Frontal cortex (tissue), 4 donors: Measurements from ENCODE around the gene SMIM10L2A. TPM values are rescaled to one million over a fixed set of nuclear protein-coding genes. Genes with fewer than 3 reads are reported as not detected.
"Not testable (repeated sequence)": the region's sequence is repeated elsewhere in the genome, so short reads cannot be mapped to it uniquely, and the experiment has no call there.

Experiments
- DNase-seq, 2 donors: peaks; one replicate each; pipeline ENCODE4 v3.0.0; 2012; ENCODE audit warnings: low spot score in 2 of 2
- FAIRE-seq: peaks from 2 replicates; lab custom pipeline; 2012; peaks lifted over from hg19 to GRCh38; lab: Jason Lieb, UNC
- total RNA-seq: library from RNA; depleted of rRNA; stranded (reverse); fragments of >200 nt; gene quantifications from one replicate; pipeline ENCODE4 v1.2.3, GENCODE V29; 2014
- donor health status: control.
- donor health status: control.
- donor health status: control.

SMIM10L2A gene
- total RNA-seq, result 9.0 TPM

- DNase-seq (no peak), FAIRE-seq (no peak)
Measured at GRCh38 chrX:135421932-135422809, at the start of gene SMIM10L2A. SMIM10L2A (plus strand) TSS chrX:135421944; CDS start chrX:135422132, 188 bp downstream.

GRCh38 chrX:135373357-135373756 lies 48.4 kb upstream of the SMIM10L2A start:
- DNase-seq, result no peak
- no peak for FAIRE-seq

DNA sequence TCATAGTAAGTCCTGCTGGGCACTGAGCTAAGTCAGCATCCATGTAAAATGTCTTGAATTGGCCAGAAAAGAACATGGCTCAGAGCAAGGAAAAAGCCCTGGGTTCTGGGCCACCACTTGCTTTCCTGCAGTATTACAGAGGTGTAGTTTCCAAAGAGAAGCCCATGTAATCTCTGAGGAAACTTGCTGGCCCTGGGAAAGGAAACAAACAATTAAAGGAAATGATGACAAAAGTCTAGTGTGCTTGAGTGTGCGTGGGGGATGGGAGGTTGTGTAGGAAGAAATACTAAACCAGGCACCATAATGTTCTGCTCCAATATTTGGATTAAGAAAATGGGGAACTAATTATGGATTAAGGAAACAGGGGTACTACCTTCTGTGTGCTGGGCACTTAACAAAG lies 39.5 kb upstream of the SMIM10L2A start:
- no peak for DNase-seq
- no peak for FAIRE-seq

- no peak for FAIRE-seq
Measured at GRCh38 chrX:135383249-135383648, 38.5 kb upstream of the SMIM10L2A start.

GRCh38 chrX:135384161-135384836 lies 37.4 kb upstream of the SMIM10L2A start:
- no peak for FAIRE-seq
- no peak for DNase-seq

More at GRCh38 chrX:135383249-135383648, 38.5 kb upstream of the SMIM10L2A start:
- no peak for DNase-seq

DNA sequence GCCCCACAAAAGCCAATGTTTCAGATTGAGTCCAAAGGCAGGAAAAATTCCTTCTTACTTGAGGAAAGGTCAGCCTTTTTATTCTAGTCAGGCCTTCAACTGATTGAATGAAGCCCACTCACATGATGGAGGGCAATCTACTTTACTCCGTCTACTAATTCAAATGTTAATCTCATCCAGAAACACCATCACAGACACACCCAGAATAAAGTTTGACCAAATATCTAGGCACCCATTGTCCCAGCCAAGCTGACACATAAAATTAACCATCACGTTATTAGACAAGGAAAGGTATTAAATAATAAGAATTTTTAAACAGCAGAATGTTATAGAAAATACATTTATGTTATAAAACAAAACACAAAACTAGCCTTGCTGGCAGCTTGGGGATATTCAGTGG lies 32.9 kb upstream of the SMIM10L2A start:
- DNase-seq, result no peak
- FAIRE-seq, result no peak

DNA sequence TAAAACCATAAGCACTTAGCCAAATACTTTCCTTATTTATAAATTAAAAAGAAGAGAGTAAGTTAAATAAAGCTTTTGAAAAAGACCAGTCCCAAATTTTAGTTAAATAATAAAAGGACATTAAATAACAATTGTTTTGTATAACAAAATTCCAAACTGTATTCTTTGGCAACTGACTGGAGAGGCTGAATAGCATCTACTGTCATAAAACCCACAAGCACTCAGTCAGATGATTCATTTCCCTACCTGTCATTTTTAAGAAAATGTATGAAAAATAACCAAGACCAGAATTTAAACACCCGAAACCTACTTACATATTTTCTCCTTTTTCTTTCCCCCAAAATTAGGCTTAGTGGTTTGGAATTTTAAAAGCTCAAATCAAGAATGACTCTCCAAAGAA lies 32.5 kb upstream of the SMIM10L2A start:
- DNase-seq (no peak), FAIRE-seq (no peak)

DNA sequence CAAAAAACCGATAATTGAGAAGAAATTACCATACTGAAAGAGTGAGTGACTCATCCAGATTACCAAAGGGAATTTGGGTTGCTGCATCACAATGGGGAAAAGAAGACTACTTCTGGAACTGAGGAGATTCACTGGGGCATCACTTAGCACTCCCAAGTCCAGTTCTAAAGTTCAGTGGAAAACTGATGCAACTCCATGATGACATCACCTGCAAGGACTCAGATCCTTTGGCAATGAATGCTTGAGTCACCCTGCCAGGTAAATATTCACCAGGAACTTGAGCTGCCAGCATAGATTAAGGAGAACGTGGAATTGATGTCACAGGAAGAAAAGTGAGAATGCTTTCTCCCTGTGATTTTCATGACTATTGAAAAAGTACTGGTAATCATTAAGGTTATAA lies 32.0 kb upstream of the SMIM10L2A start:
- DNase-seq, result no peak
- FAIRE-seq, result no peak

DNA sequence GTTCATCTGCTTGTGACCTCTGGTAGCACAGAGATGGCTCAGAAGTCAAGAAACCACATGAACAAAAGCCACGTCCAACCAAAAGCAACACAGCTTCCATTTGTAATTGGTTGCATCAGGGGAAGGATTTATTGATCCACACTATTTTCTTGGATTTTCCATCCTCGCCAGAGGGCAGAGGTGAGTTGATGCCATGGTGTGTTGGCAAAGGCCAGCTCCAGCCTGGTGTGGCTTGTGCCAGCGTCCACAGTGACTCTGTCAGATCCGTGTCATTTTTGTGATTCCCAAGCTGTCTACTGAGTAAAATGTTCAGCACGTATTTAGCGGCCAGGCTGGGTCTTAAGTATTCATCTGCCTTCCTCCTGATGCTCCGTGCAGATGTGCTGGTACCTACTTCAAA lies 30.0 kb upstream of the SMIM10L2A start:
- FAIRE-seq (no peak), DNase-seq (no peak)

DNA sequence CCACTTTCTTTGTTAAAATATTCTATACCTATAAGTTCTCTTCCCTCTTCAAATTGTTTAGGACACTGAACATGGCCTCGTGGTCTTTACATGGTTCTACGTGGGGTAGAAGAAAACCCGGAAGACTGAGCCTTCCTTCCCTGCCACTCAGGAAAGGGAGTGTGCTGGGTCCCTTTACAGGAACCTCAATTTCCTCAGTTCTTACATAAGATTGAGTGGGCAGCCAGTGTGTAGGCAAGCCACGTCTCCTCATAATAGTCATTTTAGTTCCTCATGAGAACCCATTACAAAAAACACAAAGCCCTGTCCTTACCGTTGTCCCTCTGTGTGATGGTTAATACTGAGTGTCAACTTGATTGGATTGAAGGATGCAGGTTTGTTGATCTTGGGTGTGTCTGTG lies 28.7 kb upstream of the SMIM10L2A start:
- DNase-seq (no peak), FAIRE-seq (no peak)

GRCh38 chrX:135395064-135395463 lies 26.7 kb upstream of the SMIM10L2A start:
- FAIRE-seq (no peak), DNase-seq (no peak)

DNA sequence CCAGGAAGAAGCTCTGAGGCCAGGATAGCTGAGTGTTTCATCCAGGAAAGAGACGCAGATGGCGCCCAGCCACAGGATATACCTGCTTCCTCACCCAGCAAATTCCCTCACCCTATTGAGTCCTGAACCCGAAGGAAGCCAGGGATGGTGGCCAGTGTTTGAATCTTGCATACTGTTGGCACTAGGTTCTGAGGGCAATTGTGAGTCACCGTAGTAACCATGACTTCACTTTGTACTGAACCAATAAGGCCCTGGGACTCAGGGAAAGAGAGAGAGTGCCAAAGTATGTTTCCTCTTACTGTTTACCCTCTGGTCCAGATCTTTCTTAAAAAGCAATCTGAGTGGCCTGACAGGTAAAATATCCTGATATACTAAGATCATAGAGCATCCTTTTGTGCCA lies 25.6 kb upstream of the SMIM10L2A start:
- no peak for FAIRE-seq

DNA sequence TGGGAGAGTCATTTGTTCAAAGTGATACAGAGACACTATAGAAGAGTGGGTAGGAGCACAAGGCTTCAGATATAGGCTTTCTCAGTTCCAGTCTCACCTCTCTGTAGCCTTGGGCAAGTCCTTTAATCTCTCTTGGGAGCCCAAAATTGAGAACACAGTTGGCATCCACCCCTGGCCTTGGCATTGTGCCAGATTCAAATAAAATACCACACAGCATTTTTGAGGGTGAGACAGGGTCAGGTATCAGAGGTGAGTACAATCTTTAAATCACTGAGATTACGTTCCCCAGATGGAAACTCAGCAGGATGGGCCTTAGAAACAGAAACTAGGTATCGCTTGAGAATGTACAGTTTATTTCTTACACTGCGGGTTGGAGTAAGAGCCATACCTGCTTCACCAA lies 25.2 kb upstream of the SMIM10L2A start:
- no peak for FAIRE-seq
- DNase-seq, result no peak

More for the DNA sequence above, 25.6 kb upstream of the SMIM10L2A start:
- no peak for DNase-seq

DNA sequence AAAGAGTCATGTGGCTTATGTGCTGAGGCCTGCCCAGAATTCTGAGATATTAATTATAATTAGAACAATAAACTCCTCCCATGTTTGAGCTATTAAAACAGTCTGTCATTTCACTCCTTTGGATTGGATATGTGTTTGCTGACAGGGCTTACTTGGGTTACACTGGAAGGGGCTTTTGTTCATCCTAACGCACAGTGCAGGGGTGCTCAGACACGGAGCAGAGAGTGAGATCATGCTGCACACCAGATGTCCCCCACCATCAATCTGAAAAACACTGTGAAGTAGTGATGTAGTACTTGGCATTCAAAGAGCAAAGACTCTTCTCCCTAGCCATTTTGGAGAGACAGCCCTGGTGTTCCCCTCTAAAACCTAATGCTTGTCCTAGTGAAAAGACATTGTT lies 24.1 kb upstream of the SMIM10L2A start:
- DNase-seq, result no peak

DNA sequence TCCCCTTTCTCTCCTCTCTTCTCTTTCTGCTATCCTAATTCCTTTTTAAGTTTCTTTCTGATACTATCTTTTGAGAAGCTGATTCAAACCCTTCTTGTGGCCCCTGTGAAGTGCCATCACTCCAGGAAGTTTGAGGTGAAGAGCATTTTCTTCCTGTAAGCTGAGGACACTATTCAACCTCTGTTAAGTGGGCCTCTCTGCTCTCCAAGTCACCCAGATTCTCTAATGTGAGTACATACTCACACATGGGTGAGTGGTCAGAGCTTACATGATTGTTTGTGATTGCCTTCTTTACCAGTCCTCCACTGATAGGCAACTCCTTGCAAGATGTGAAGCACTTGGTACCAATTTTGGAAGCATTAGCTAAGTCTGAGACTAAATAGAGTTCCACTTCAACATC lies 18.4 kb upstream of the SMIM10L2A start:
- no peak for FAIRE-seq

More for the DNA sequence above, 24.1 kb upstream of the SMIM10L2A start:
- no peak for FAIRE-seq

GRCh38 chrX:135406428-135406827 lies 15.3 kb upstream of the SMIM10L2A start:
- not testable (repeated sequence) for FAIRE-seq, DNase-seq

More for the DNA sequence above, 18.4 kb upstream of the SMIM10L2A start:
- DNase-seq, result no peak

- no peak for FAIRE-seq
- DNase-seq, result no peak
Measured at GRCh38 chrX:135408794-135409193, 12.9 kb upstream of the SMIM10L2A start.

GRCh38 chrX:135410861-135411627 lies 10.7 kb upstream of the SMIM10L2A start:
- DNase-seq (no peak), FAIRE-seq (no peak)

DNA sequence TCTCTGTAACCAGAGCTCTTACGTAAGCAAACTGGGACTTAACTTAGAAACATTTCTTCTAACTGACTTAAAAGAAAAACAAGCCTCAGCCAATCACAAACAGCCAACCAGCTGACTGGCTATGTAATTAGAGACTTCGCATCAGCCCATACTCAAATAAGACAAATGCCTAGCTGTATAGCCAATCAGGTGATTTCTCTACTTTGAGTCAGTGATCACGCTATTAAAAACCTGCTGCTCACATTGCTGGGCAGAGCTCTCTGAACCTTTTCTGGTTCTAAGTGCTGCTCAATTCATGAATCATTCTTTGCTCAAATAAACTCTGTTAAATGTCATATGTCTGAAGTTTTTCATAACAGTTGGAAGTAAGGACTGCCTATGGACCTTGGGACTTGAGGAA lies 9.9 kb upstream of the SMIM10L2A start:
- DNase-seq, result no peak
- no peak for FAIRE-seq

- DNase-seq (no peak), FAIRE-seq (no peak)
Measured at GRCh38 chrX:135416546-135416945, 5.2 kb upstream of the SMIM10L2A start.
